Measurements from ENCODE around the gene DCUN1D4. TPM values are rescaled to one million over a fixed set of nuclear protein-coding genes. Genes with fewer than 3 reads are reported as not detected.

DCUN1D4 gene
- 23.8 TPM for polyA plus RNA-seq (ENCODE audit: insufficient read length)

DNA sequence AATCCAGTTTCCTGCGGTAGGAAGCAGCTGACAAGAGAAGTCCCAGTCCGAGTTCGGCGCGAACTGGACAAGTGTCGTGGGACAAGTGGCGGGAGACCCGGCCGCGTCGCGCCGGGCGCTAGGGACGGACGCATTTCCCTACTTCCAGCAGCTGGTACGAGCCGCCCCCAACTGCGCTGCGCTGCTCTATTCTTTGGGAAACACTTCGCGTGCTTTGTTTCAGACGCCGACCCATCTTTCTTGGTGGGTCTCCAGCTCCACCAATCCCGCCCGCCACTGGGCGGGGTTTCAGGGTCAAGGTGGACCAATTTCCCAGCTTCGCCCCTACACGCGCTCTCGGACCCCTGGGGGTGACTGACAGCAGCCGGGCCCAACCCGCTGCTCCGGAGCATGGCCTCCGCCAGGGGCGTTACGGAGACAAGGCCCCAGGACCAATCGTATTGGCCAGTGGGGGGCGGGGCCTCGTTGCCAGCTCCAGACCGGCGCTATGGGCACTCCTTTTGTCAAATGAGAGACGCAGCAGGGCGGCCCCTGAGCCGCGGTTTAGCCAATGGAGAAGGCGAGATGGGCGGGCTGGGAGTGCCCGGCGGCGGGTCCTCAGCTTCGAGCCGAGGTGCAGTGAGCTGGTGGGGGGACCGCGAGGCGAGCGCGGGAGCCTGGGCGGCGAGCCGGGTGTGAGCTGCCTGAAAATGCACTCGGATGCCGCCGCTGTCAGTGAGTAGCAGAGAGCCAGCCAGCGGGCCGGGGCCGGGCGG is at the start of gene DCUN1D4:
TSS of gene DCUN1D4 (plus strand) at position 600 of the 755 bp plus-strand sequence. CDS start at position 690, 90 bp downstream.
- peak; percentile 100 for DNase-seq

DNA sequence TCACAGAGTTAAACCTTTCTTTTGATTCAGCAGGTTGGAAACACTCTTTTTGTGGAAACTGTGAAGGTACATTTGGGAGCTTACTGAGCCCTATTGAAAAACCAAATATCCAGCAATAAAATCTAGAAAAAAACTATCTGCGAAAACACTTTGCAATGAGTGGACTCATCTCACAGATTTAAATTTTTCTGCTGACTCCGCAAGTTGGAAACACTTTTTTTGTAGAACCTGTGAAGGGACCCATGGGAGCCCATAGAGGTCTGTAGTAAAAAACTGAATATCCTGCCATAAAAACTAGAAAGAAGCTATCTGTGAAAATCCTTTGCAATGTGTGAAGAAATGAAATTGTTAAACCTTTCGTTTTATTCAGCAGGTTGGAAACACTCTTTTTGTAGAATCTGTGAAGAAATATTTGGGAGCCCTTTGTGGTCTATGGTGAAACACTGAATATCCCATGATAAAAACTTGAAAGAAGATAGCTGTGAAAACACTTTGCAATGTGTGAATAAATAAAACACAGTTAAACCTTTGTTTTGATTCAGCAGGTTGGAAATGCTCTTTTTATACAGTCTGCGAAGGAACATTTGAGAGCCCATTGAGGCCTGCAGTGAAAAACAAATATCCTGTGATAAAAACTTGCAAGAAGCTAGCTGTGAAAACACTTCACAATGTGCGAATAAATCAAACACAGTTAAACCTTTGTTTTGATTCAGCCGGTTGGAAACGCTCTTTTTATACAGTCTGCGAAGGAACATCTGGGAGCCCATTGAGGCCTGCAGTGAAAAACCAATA is 22.3 kb upstream of the DCUN1D4 start:
- DNase-seq, result no peak

DNA sequence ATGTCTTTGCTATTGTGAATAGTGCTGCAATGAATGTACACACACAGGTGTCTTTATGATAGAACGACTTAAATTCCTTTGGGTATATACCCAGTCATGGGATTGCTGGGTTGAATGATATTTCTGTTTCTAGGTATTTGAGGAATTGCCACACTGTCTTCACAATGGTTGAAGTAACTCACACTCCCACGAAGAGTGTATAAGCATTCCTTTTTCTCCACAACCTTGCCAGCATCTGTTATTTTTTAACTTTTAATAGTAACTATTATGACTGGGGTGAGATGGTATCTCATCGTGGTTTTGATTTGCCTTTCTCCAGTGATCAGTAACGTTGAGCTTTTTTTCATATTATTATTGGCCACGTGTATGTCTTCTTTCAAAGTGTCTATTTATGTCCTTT is 17.6 kb upstream of the DCUN1D4 start:
- no peak for DNase-seq

DNA sequence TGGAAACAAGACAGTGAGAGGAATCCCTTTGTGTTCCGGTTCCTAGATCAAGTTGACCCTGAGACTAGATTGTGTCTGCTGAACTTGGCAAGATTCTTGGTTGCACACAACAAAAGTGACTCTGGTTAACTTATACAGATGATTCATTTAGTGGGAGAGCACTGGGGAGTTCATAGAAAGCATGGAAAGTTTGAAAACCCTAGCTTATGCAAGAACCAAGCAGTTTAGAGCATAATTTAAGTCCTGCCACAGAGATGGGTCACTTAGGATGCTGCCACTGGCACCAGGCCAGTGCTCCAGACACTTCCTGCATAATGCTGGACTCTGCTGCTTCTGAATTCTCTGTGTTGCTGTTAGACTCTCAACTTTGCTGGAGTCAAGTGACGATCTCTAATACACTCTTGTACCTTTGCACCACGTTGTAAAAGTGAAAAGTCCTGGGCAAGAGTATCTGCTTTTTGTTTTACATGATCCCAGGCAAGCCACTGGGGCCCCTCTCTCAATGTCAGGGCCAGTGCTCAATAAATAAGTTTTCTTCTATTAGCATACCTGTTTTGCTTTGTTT is 12.7 kb upstream of the DCUN1D4 start:
- no peak for DNase-seq

DNA sequence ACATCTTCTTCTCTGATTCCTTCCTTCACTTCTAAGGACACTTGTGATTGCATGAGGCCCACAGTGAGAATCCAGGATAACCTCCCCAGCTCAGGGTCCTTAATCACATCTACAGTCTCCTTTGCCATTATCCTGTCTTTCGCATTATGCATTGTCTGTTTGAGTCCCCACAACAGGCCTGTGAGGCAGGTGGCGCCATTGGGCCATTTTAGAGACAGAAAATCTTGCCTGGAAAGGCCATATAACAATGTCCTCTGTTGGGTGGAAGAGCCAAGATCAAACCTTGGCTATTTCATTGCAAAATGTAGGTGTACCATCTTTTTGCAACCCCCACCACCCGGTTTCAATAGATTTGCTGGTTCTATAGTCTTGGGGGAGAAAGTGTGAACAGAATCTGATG is 11.8 kb upstream of the DCUN1D4 start:
- DNase-seq, result peak; percentile 34

DNA sequence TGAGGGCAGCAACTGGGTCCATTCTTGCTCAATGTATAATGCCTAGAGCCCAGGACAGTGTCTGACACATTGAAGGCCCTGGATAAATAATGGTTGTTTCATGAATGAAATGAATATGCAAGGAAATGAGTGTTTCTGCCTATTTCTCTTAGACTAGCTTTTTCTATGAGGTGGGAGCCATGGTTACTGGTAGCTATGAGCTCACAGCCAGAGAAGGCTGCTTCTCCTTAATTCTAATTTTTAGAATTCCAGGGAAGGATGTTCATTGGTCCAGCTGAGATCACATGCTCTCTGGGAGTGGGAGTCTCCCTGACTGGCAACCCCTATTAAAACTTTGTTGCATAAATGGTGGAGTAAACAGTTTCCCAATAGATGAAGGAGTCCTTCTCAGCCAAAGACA is 9.7 kb upstream of the DCUN1D4 start:
- DNase-seq, result no peak

DNA sequence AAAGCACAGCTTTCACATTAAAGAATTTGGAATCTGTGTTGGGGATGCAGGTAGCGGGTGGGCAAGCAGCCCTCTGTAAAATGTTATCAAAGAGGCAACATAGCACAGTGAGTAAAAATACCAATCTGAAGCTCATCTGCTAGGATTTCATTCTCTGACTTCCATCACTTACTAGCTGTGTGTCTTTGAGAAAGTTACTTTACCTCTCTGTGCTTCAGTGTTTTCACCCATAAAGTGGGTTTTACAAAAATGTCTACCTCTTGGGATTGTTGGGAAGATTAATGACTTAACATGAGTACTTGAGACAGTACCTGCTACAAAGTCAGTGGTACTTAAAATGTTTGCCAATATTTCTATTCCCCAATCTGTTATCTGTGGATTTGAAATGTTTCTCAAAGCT is 7.9 kb upstream of the DCUN1D4 start:
- DNase-seq, result no peak

DNA sequence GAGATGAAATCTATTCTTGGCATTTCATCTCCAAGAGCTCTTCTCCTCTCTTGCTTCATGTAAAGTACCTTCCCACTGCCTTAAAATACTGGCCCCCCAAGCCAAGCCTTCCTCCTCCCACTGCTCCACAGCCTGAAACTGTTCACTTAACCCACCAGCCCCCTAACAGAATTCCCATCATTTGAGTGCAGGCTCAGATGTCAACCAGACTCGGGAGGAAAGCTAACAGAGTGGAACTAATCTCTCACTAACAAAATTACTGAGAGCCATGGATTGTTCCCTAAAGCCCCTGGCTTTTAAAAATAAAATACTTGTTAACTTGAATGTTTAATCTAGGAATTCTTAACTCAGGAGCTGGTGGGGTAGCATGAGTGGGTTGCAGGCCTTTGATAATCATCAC is 7.1 kb upstream of the DCUN1D4 start:
- no peak for DNase-seq

DNA sequence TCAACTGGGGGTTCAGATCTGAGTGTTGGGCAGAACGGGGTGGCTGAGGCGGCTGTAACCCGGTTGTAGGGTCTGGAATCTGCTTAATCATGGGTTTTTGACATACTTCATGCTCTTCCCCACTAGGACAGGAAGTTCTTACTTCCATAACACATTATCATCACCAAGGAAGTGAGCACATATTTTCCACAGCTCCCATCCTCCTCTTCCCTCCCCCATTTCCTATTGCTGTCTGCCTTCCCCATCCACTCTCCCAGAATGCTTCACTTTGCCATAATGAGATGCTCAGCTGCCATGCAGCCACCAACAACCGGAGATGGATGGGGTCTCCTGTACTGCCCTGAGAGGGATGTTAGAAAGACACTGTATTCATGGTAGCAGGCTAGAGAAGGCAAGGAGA is 6.4 kb upstream of the DCUN1D4 start:
- no peak for DNase-seq

DNA sequence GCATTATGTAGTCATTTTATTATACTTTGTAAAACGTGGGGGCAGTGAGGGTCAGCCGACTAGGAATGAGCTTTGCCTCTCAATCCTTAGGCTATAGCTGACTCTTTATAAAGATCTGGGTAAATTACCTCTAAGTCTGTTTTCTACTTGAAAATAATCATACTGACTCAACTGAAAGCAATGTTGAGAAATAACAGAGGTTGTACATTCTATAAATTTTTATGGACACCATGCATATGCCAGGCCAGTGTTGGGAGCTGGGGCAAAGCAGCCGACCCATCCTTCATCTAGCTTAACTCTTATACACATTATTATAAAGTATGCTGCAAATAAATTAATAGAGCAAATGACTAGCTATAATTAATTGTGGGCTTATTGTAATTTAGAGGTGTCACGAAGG is 2.2 kb upstream of the DCUN1D4 start:
- no peak for DNase-seq

DNA sequence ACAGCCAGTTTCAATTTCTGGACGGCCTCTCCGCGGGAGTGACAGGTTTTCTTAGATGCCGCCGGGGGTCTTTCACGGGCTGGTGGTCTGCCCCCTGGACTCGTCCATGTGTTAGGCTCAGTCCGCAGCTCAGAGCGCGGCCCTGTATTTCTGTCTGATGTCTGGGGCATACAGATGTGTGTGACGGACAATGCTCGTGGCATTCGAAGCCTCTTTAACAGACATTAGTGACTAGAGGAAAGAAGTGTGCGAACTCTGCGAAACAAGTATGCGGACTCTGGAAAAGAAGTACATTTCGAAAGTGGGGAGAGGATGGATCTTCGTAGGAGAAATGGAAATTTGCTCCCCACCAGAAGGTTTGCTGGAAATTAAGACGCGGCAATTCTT is 793 bp upstream of the DCUN1D4 start:
- no peak for DNase-seq

DNA sequence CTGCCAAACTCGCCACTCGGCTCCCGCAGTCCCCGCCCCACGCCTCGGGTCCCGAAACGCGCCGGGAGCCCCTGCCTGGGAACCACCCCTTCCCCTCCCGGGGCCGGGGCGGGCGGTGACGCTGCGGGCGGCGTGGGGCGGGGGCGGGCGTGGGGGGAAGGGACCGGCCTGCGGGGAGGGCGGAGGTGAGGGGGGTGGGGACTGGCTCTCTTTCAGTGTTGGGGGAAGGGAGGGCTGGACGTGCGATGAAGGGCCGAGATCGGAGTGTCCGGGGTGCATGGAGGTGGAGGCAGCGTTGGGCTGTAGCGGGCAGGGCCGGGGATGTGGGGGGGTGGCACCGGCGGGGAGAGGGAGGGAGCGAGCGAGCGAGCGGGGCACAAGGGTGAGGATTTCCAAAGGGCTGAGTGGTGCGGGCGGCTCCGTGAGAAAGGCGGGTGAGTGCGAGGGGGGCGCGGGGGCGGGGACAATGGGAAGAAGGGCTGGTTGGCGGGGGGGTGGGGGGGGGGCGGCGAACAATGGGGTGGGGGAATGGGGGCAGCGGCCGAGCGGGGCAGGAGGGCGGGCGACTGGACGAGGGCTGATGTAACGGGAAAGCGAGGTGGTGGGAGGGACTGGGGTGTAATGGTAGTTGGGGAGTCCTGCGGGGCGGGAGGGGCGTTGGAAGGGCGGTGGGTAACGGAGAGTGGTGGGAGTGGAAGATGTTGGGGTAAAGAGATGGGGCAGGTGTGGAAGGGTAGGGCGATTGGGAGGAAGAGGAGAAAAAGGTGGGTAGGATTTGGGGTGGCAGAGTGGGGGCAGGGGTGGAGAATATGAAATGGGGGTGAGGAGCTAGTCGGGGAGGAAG is 578 bp downstream of the DCUN1D4 start:
- peak; percentile 61 for DNase-seq

DNA sequence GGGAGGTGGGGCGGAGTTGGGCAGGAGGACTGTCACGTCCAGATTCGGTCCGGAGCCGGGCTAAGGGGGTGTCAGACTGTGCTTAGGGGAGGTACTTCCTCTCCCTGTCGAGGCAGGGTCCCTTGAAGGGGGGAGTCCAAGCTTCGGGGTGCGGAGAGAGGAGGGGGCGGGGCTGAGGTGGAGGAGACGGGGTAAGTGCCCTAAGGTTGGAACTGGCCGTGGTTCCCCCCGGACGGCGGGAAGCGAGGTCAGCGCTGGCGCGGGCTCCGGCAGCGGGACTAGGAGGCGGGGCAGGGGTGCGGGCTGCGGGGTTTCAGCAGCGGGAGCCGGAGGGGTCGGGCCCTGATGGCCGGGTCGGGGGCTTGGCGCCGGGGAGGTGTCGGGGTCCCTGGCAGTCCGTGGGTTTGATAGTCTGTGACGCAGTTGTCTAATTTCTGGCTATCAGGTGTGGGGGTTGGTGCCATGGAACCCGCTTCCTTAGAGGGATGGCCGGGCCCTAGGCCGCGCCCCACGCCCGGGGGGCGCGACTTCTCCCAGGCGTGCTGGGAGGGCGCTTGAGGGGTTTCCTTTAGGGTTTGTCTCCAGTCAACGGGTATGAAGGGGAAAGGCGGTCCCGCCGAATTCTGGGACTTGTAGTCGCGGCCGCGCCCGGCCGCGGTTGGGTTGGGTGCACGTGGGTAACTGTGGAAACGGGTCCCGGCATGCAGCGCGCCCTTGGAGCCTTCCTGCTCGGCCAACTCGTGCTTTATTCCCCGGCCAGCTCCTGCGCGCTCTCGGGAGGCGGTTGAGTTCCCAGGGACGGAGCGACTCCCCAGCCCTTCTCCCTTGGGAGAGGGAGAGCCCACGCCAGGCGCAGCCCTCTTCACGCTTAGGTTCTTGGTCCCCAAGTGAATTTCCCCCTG is 1.5 kb downstream of the DCUN1D4 start:
- DNase-seq, result peak; percentile 91

DNA sequence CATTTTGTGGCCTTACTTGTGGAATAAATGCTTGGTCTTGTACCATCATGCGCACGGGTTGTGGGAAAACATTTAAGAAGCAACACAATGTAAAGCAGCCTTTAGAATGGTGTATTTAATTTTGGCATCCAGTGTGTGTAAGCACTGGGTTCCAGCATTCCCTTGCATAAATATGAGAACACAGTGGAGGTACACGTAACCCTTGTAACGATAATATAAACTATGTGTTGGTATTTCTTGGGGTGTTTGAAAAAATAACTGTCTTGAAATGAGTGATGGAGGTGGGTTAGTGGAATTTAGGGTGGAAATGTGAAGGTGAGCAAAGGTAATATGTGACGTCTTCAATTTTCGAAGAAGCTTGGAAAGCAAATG is 2.1 kb downstream of the DCUN1D4 start:
- DNase-seq, result no peak

DNA sequence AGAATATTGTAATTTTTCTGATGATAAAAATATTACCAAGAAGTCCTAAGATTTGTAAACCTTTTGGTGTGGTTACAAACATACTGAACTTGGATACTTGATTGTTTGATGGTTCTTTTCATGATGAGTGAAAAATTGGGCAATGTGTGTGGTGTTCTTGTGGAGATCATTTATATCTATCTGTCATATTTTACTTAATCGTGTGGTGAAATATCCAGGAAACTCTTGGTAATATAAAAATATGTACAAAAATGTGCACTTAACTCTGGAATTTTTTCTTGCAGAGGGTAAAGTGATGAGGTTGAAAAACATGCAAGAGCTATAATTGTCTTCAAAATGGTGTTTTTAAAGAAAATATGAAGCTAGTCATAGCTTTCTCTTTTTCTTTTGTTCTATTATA is 2.8 kb downstream of the DCUN1D4 start:
- DNase-seq, result no peak

DNA sequence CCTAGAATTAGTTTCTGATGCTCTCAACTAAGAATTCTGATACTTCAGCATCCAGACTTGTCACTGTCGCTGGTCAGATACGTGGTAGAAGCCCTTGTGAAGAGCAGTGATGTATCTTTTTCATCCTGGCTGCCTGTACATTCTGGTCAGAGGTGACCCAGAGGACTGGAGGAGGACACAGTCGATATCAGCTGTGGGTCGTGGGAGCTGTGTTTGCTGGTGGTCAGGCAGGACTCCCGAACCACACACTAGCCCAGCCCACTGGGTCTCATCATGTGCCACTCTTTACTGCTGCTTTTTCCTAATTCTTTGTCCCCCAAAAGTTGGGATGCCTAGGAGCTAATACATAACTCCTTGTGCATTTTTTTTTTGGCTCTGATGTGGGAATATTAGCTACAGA is 6.5 kb downstream of the DCUN1D4 start:
- no peak for DNase-seq

DNA sequence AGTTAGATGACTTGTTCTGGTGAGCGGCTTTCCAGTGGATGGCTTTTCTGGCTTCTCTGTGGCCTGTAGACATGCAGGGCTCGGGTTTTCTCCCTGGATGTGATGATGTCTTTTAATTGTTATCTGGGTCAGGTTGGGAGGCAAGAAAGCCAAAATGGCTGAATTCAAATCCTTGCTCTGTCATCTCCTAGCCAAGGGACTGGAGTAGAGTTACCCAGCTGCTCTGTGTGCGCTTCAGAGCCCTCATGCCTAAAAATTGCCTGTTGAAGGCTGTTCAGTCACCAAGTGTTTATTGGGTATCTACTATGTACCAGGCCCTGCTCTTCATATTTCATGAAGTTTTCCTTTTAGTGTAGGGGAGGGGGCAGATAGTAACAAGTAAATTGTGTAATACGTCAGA is 7.3 kb downstream of the DCUN1D4 start:
- DNase-seq, result no peak

DNA sequence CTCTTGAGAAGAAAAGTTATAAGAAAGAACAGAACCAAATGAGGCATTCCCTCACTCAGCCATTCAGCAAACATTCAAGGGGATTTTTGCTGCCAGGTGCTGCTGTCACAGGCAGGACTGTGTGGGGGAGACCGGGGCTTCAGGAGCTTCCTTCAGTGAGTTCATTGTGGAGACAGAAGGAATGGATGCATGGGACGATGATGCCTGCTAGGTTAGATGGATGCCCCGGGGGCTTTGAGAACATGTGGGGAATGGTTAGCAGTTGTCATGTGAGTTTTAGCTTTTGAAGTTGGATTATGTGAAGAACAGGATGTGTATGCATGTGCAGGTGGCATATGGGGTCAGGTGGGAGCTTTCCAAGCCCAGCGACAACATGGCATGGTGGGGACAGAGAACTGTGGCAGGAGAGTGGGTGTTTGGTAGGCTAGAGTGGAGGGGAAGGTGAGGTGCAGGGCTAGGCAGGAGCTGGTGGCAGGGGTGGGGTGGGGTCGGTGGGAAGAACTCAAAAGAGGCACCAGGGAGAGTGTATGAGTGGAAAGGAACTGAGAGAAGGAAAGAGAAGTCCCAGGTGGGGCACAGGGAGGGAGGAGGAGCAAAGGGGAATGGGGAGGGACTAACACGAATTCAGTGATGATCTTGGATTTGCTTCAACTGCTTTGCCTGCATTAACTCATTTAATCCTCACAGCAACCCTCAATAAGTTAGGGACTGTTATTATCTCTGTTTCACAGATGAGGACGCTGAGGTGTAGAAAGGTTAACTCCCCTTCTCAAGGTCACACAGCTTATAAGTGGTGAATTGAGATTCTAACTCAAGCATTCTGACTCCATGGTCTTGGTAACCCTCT is 8.4 kb downstream of the DCUN1D4 start:
- no peak for DNase-seq

DNA sequence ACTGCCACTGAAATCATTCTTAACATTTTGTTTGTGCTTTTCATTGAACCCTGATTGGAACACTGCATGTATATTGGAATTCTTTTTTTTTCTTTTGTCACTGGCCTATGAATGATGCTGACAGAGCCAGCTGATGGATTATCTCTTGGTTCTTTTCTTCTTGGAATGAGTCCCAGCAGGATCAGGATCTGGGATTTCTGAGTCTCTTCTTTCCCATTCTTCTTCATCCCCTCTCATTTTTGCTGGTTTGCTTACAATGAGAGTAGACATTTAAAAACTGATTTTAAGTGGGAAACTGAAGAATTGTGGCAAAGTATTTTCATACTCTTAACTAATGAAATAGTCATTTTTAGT is 9.0 kb downstream of the DCUN1D4 start:
- no peak for DNase-seq

DNA sequence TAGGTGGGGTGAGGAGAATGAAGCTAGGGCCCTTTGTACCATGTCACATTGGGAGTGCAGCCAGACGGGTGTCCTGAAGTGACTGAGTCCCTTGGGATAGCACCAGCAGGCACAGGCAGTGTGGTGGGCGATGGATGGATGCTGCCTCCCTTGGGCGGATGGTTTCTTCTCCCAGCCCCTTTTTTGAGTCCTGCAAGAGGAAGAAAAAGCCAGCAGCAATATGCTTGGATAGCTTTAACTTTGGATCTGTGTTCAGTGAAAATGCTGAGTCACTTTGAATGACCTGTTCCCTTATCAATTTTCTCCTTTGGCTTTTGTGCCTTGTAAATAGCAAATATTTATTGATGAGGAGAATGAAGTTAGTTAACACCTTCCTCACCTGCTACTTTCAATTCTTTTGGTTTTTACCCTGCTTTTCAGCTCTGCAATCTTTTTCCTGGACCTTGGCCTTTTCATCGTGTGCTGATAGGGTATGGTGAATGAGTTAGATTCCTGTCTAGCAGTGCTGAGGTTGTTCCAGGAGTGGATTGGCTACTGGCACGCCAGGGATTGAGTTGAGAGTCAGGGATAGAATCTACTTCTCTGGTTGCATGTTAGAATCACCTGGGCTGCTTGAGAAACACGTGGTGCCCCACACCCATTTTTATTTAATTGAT is 10.2 kb downstream of the DCUN1D4 start:
- DNase-seq, result no peak
